A673 (cell line): Measurements from ENCODE around the gene NANOS3. TPM values are rescaled to one million over a fixed set of nuclear protein-coding genes. Genes with fewer than 3 reads are reported as not detected.

Experiments
- BruUV-seq: library from RNA; stranded (reverse); fragments of 400-500 nt; replicated peaks from 2 replicates; lab custom pipeline; 2021; lab: Mats Ljungman, UMichigan
- CTCF ChIA-PET: fragments of 300-600 bp; sonication (Branson Sonifier 250); formaldehyde crosslinking; loops from one replicate; lab custom pipeline; 2022; ENCODE audit warnings: antibody characterized with exemption; lab: Charles Lee
- POLR2A ChIA-PET: fragments of 300-600 bp; sonication (Branson Sonifier 250); formaldehyde crosslinking; loops from one replicate; lab custom pipeline; 2022; ENCODE audit warnings: antibody characterized with exemption; ENCODE audit not compliant: low non-redundant PET; lab: Charles Lee
- DNase-seq: peaks from one replicate; pipeline ENCODE4 v3.0.0-alpha.2; 2015; ENCODE audit warnings: low spot score
- H3K27ac ChIP-seq: fragments of 200-600 bp; sonication (generic); 2 replicates; pipeline ENCODE4 v1.5.1; 2016; ENCODE audit warnings: mixed run types, low read depth, mild to moderate bottlenecking, mixed read lengths, antibody characterized with exemption, low read length; ENCODE audit not compliant: poor library complexity, severe bottlenecking
- H3K27me3 ChIP-seq: fragments of 200-600 bp; sonication (generic); replicated peaks from 2 replicates; pipeline ENCODE4 v1.6.1; 2017; ENCODE audit warnings: mixed run types, low read depth, mild to moderate bottlenecking, mixed read lengths, antibody characterized with exemption, low read length; ENCODE audit not compliant: insufficient read depth, poor library complexity
- H3K36me3 ChIP-seq: fragments of 200-600 bp; sonication (generic); 2 replicates; pipeline ENCODE4 v1.6.1; 2016; ENCODE audit warnings: mixed run types, mild to moderate bottlenecking, mixed read lengths, antibody characterized with exemption, low read length; ENCODE audit not compliant: insufficient read depth, poor library complexity, severe bottlenecking
- H3K4me1 ChIP-seq: fragments of 200-600 bp; sonication (generic); 2 replicates; pipeline ENCODE4 v1.6.1; 2017; ENCODE audit warnings: mixed run types, mild to moderate bottlenecking, mixed read lengths, antibody characterized with exemption, low read length; ENCODE audit not compliant: insufficient read depth, poor library complexity, severe bottlenecking
- H3K4me3 ChIP-seq: fragments of 200-600 bp; sonication (generic); 2 replicates; pipeline ENCODE4 v1.5.1; 2016; ENCODE audit warnings: low read depth, mixed run types, mild to moderate bottlenecking, mixed read lengths, low read length; ENCODE audit not compliant: poor library complexity, severe bottlenecking
- H3K9me3 ChIP-seq: fragments of 200-600 bp; sonication (generic); 2 replicates; pipeline ENCODE4 v1.6.1; 2016; ENCODE audit warnings: mixed run types, low read depth, mild to moderate bottlenecking, mixed read lengths, antibody characterized with exemption, low read length; ENCODE audit not compliant: poor library complexity, severe bottlenecking
- CTCF ChIP-seq: fragments of 300-800, 200-600 bp; sonication (generic); conservative IDR thresholded peaks from 2 replicates; pipeline ENCODE4 v1.5.1; 2017; ENCODE audit warnings: low read depth, mild to moderate bottlenecking, antibody characterized with exemption, low read length, moderate library complexity, mixed read lengths
- EZH2 ChIP-seq: fragments of 200-600 bp; sonication (generic); IDR thresholded peaks from 2 replicates; pipeline ENCODE4 v1.6.1; 2017; ENCODE audit warnings: borderline replicate concordance, low read depth, mild to moderate bottlenecking, mixed read lengths, antibody characterized with exemption, low read length; ENCODE audit not compliant: poor library complexity, severe bottlenecking
- intact Hi-C: fragments of 100-400 bp; cut with micrococcal nuclease; formaldehyde crosslinking; loops from one replicate; pipeline ENCODE4 v1.10.0; 2022; ENCODE audit not compliant: unreplicated experiment
- total RNA-seq: library from RNA; stranded (reverse); gene quantifications from 2 replicates; pipeline ENCODE4 v1.2.3, GENCODE V29; 2021

The NANOS3 gene
- total RNA-seq, 1 experiment from 2014 or later, result 4.9 TPM

GRCh38 chr19:13875824-13876223, 1.1 kb upstream of the NANOS3 start:
- H3K9me3 ChIP-seq, result no peaks in the 10 kb centered on the region
- no peak overlapping the region for H3K4me3 ChIP-seq
- no peak for DNase-seq
- TF ChIP-seq CTCF, result no peak
- TF ChIP-seq EZH2, result no peak
- ChIA-PET POLR2A (no interaction called here), CTCF (no interaction called here)
- no peaks in the 10 kb centered on the region for H3K36me3 ChIP-seq
- no peaks in the 10 kb centered on the region for H3K27me3 ChIP-seq
- BruUV-seq, result no TSS peak
- intact Hi-C loops, result no loop called here
- no peak overlapping the region for H3K27ac ChIP-seq
- peaks cover 19% of the 10 kb centered on the region for H3K4me1 ChIP-seq

- no peaks in the 10 kb centered on the region for H3K36me3 ChIP-seq
- no peak overlapping the region for H3K4me3 ChIP-seq
- intact Hi-C loops, result no loop called here
- POLR2A ChIA-PET, result no interaction called here
- BruUV-seq, result no TSS peak
- no peaks in the 10 kb centered on the region for H3K9me3 ChIP-seq
- CTCF ChIA-PET, result no interaction called here
- no peak overlapping the region for H3K27ac ChIP-seq
- no peak for DNase-seq
- TF ChIP-seq CTCF, result no peak
- H3K4me1 ChIP-seq, result peaks cover 26% of the 10 kb centered on the region
- no peaks in the 10 kb centered on the region for H3K27me3 ChIP-seq
These were observed 369 bp downstream of the NANOS3 start for GRCh38 chr19:13877303-13877702.

- no TSS peak for BruUV-seq
- H3K4me3 ChIP-seq, result peak overlapping the region; percentile 35
These were observed 3.4 kb downstream of the NANOS3 start for GRCh38 chr19:13880059-13881043.

More at GRCh38 chr19:13880059-13881043, 3.4 kb downstream of the NANOS3 start:
- Histone ChIP-seq H3K9me3 (no peaks in the 10 kb centered on the region), H3K36me3 (no peaks in the 10 kb centered on the region), H3K27me3 (no peaks in the 10 kb centered on the region), H3K27ac (peak overlapping the region; percentile 82), H3K4me1 (peaks cover 13% of the 10 kb centered on the region)
- peak; percentile 97 for DNase-seq
- intact Hi-C loops, result loop anchor here (1.0 to 5.0 kb wide), 4 partner anchors 152 to 602 kb away; partner anchors contain the start of genes ASF1B, IL27RA and MISP3
- ChIA-PET CTCF (interaction anchor here (0.5 to 1.1 kb wide), 4 partner anchors 18 to 193 kb away, joined by 3 to 7 read pairs (median 3); no protein-coding TSS in a partner anchor), POLR2A (no interaction called here)
- TF ChIP-seq CTCF, result peak; percentile 100
- TF ChIP-seq EZH2, result no peak
